Measurements from ENCODE around the gene PRSS21.

PRSS21 gene

DNA sequence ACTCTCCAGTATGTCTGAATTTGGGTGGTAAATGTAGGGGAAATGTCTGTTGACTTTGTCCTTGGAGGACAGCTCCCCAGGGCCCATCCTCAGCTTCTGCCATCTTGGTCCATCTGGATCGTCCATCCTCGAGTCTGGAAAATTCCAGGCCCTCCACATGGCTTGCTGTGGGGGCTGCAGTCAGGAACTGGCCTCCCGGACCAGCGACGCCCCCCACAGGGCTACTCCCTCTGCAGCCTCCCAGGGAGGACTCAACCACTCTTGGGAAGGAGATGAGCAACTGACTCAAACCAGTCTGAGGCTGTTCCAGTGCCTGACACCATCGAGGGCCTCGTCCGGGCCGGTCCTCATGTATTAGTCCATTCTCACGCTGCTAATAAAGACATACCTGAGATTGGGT, 7.6 kb downstream of the PRSS21 start:
- TF ChIP-seq, protein P1, sequence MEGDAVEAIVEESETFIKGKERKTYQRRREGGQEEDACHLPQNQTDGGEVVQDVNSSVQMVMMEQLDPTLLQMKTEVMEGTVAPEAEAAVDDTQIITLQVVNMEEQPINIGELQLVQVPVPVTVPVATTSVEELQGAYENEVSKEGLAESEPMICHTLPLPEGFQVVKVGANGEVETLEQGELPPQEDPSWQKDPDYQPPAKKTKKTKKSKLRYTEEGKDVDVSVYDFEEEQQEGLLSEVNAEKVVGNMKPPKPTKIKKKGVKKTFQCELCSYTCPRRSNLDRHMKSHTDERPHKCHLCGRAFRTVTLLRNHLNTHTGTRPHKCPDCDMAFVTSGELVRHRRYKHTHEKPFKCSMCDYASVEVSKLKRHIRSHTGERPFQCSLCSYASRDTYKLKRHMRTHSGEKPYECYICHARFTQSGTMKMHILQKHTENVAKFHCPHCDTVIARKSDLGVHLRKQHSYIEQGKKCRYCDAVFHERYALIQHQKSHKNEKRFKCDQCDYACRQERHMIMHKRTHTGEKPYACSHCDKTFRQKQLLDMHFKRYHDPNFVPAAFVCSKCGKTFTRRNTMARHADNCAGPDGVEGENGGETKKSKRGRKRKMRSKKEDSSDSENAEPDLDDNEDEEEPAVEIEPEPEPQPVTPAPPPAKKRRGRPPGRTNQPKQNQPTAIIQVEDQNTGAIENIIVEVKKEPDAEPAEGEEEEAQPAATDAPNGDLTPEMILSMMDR (IDR thresholded peaks at IDR 0.05; ENCODE audit: insufficient read depth, low read length) = no peak
- TF ChIP-seq GABPA (IDR thresholded peaks at IDR 0.05; ENCODE audit: low read depth) = no peak
- TF ChIP-seq SPI1 (IDR thresholded peaks at IDR 0.05; ENCODE audit: borderline replicate concordance, low read depth) = no peak
- no peak for TF ChIP-seq POLR2AphosphoS5 (IDR thresholded peaks at IDR 0.05; ENCODE audit: low read depth)
- TF ChIP-seq, protein P2, sequence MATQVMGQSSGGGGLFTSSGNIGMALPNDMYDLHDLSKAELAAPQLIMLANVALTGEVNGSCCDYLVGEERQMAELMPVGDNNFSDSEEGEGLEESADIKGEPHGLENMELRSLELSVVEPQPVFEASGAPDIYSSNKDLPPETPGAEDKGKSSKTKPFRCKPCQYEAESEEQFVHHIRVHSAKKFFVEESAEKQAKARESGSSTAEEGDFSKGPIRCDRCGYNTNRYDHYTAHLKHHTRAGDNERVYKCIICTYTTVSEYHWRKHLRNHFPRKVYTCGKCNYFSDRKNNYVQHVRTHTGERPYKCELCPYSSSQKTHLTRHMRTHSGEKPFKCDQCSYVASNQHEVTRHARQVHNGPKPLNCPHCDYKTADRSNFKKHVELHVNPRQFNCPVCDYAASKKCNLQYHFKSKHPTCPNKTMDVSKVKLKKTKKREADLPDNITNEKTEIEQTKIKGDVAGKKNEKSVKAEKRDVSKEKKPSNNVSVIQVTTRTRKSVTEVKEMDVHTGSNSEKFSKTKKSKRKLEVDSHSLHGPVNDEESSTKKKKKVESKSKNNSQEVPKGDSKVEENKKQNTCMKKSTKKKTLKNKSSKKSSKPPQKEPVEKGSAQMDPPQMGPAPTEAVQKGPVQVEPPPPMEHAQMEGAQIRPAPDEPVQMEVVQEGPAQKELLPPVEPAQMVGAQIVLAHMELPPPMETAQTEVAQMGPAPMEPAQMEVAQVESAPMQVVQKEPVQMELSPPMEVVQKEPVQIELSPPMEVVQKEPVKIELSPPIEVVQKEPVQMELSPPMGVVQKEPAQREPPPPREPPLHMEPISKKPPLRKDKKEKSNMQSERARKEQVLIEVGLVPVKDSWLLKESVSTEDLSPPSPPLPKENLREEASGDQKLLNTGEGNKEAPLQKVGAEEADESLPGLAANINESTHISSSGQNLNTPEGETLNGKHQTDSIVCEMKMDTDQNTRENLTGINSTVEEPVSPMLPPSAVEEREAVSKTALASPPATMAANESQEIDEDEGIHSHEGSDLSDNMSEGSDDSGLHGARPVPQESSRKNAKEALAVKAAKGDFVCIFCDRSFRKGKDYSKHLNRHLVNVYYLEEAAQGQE (IDR thresholded peaks at IDR 0.05; ENCODE audit: insufficient replicate concordance, low read depth) = no peak
- no peak overlapping the region for H3K4me3 ChIP-seq (replicated peaks; ENCODE audit: insufficient read depth, low read length)
- no peaks in the 10 kb centered on the region for H3K27me3 ChIP-seq (ENCODE audit: insufficient read depth, poor library complexity, severe bottlenecking)
- no peak overlapping the region for H3K27ac ChIP-seq (replicated peaks)
- DNase-seq (ENCODE audit: low read depth in 1 of 2, low spot score in 1 of 2) = no peak

GRCh38 chr16:2825049-2825742, 8.2 kb downstream of the PRSS21 start:
- no peaks in the 10 kb centered on the region for H3K27me3 ChIP-seq (ENCODE audit: insufficient read depth, poor library complexity, severe bottlenecking)
- no peak overlapping the region for H3K4me3 ChIP-seq (replicated peaks; ENCODE audit: insufficient read depth, low read length)
- TF ChIP-seq, protein P2 (IDR thresholded peaks at IDR 0.05; ENCODE audit: insufficient replicate concordance, low read depth) = no peak
- TF ChIP-seq, protein P1 (IDR thresholded peaks at IDR 0.05; ENCODE audit: insufficient read depth, low read length) = no peak
- no peak for TF ChIP-seq POLR2AphosphoS5 (IDR thresholded peaks at IDR 0.05; ENCODE audit: low read depth)
- no peak for TF ChIP-seq GABPA (IDR thresholded peaks at IDR 0.05; ENCODE audit: low read depth)
- no peak for TF ChIP-seq SPI1 (IDR thresholded peaks at IDR 0.05; ENCODE audit: borderline replicate concordance, low read depth)
- DNase-seq (ENCODE audit: low read depth in 1 of 2, low spot score in 1 of 2) = no peak
- H3K27ac ChIP-seq (replicated peaks) = no peak overlapping the region

DNA sequence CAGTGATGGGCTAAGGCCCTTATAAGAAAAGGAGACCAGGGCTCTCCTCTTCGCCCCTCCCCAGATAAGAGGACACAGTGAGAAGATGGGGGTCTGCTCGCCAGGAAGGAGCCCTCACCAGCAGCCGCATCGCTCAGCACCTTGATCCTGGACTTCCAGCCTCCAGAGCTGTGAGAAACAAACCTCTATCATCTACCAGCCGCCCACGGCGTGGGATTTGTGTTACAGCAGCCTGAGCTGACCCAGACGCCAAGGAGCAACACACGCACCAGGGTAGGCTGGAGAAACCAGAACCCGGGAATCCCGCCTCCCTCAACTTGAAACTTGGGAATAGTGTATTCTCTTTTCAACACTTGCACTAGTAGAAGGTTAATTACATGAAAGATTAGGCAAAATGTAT, 8.9 kb downstream of the PRSS21 start:
- DNase-seq (ENCODE audit: low read depth in 1 of 2, low spot score in 1 of 2) = no peak
- H3K27ac ChIP-seq (replicated peaks) = no peak overlapping the region
- TF ChIP-seq POLR2AphosphoS5 (IDR thresholded peaks at IDR 0.05; ENCODE audit: low read depth) = no peak
- TF ChIP-seq GABPA (IDR thresholded peaks at IDR 0.05; ENCODE audit: low read depth) = no peak
- TF ChIP-seq, protein P1 (IDR thresholded peaks at IDR 0.05; ENCODE audit: insufficient read depth, low read length) = no peak
- TF ChIP-seq SPI1 (IDR thresholded peaks at IDR 0.05; ENCODE audit: borderline replicate concordance, low read depth) = no peak
- TF ChIP-seq, protein P2 (IDR thresholded peaks at IDR 0.05; ENCODE audit: insufficient replicate concordance, low read depth) = no peak
- H3K27me3 ChIP-seq (ENCODE audit: insufficient read depth, poor library complexity, severe bottlenecking) = no peaks in the 10 kb centered on the region
- no peak overlapping the region for H3K4me3 ChIP-seq (replicated peaks; ENCODE audit: insufficient read depth, low read length)
